Measurements from ENCODE around the gene SLC12A7. TPM values are rescaled to one million over a fixed set of nuclear protein-coding genes. Genes with fewer than 3 reads are reported as not detected.
A peak's percentile ranks its signal among the peaks of the same experiment; 100 is the strongest.
"Not testable (repeated sequence)": the region's sequence is repeated elsewhere in the genome, so short reads cannot be mapped to it uniquely, and the experiment has no call there.

Gene SLC12A7
- total RNA-seq, 1 donor from 2014 or later = 32.1 TPM

DNA sequence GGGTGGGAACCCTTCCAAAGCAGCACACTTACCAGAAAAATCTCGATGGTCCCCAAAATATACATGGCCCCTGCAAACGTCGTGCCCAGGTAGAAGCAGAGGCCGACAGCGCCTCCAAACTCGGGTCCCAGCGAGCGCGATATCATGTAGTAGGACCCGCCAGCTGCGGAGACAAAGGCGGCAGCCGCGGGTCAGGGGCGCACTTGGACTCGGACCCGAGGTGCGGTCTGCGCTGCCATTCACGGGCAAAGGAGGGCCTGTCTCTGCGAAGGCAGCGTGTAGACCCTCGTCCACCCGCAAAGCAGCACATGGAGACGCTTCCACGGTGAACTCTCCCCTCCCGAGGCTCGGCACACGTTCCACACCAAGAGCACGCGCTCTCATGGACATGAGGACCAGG is 25.0 kb downstream of the SLC12A7 start:
- H3K9me3 Mint-ChIP-seq = no peaks in the 10 kb centered on the region
- DNase-seq = no peak
- H3K36me3 Mint-ChIP-seq (ENCODE audit: low read depth) = peaks cover 23% of the 10 kb centered on the region
- H3K4me1 Mint-ChIP-seq = peaks cover 2% of the 10 kb centered on the region
- intact Hi-C loops (cut with micrococcal nuclease) = no loop called here
- H3K4me3 Mint-ChIP-seq = no peak overlapping the region
- no peak overlapping the region for H3K27ac Mint-ChIP-seq
- H3K27me3 Mint-ChIP-seq = no peaks in the 10 kb centered on the region

DNA sequence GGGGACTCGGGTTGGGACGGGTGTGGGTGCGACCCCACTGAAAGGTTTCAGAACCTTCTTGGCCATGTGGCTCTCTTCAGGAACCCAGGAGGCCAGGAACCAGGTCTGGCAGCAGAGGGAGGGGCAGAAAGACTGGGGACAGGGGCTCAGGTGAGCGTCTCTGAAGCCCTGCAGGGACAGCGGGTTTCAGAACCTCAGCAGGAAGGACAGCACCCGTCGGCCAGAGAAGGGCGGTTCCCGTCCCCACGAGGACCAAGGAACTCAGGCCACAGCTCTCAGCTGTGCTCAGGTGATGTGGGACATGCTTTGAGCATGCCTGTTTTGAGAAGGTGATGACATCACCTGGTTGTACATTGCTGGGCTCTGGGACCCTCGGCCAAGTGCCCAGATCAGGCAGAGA is 25.7 kb downstream of the SLC12A7 start:
- Mint-ChIP-seq H3K4me3 (no peak overlapping the region), H3K27ac (no peak overlapping the region), H3K27me3 (no peaks in the 10 kb centered on the region), H3K36me3 (ENCODE audit: low read depth) (peaks cover 25% of the 10 kb centered on the region), H3K9me3 (no peaks in the 10 kb centered on the region), H3K4me1 (peaks cover 2% of the 10 kb centered on the region)
- intact Hi-C loops (cut with micrococcal nuclease) = no loop called here
- DNase-seq = no peak

DNA sequence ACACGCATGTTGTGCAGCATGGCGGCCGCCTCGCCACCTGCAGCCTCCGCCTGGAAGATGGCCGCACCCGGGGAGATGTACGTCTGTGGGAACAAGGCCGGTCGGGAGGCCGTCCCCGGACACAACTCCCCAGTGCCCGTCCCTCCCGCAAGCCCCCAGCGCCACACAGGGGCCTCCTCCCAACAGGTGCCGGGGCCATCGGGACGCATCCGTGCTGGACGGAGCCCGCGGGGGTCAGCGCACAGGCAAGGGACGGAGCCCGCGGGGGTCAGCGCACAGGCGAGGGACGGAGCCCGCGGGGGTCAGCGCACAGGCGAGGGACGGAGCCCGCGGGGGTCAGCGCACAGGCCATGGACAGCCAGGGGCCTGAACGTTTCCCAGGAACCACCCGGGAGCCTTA is 26.5 kb downstream of the SLC12A7 start:
- Mint-ChIP-seq H3K36me3 (ENCODE audit: low read depth) (peaks cover 30% of the 10 kb centered on the region), H3K4me3 (no peak overlapping the region), H3K4me1 (peaks cover 2% of the 10 kb centered on the region), H3K9me3 (no peaks in the 10 kb centered on the region), H3K27ac (no peak overlapping the region), H3K27me3 (no peaks in the 10 kb centered on the region)
- no peak for DNase-seq
- intact Hi-C loops (cut with micrococcal nuclease) = no loop called here

DNA sequence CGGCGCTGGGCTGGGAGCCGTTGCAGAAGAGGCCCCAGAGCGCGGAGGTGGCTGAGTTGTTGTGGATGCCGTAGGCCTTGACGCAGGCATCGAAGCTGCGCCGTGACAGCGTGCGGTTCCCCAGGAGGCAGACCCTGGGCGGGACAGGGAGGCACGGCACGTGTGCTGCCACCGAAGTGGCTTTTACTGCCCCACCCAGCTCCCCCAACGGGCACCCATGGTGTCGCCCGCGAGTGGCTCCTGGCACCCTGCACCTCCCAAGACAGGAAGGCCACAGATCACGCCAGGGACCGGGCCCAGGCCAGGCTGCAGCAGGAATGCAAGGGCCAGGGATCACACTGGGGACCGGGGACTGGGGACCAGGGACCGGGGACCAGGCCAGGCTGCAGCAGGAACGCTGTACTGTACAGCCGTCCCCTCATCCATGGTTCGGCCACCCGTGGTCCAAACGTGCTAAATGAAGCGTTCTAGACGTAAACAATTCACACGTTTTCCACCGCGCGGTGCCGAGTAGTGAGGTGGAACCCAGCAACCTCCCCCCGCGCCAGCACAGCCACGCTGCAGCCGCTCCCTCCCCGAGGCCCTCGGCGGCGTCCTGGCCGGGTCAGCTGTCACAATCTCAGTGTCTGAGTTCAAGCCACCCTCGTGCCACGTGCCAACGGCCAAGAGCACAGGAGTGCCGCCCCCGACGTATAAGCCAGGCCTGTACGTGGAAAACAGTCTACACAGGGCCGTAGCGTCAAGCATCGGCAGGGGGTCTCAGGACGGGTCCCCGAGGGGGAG is 27.8 kb downstream of the SLC12A7 start:
- Mint-ChIP-seq H3K9me3 (no peaks in the 10 kb centered on the region), H3K27me3 (no peaks in the 10 kb centered on the region), H3K4me3 (no peak overlapping the region), H3K27ac (peak overlapping the region; percentile 37), H3K4me1 (no peaks in the 10 kb centered on the region), H3K36me3 (ENCODE audit: low read depth) (peaks cover 32% of the 10 kb centered on the region)
- DNase-seq = no peak
- intact Hi-C loops (cut with micrococcal nuclease) = no loop called here

DNA sequence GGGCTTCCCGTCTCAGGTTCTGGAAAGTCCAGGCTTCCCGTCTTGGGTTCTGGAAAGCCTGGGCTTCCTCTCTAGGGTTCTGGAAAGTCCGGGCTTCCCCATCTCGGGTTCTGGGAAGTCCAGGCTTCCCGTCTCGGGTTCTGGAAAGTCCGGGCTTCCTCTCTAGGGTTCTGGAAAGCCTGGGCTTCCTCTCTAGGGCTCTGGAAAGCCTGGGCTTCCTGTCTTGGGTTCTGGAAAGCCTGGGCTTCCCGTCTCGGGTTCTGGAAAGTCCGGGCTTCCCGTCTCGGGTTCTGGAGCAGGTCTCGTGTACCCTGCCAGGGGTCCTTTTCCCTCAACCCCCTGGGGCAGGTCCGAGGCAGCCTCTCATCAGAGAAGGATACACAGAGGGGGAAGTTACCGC is 28.8 kb downstream of the SLC12A7 start:
- intact Hi-C loops (cut with micrococcal nuclease) = not testable (repeated sequence)

DNA sequence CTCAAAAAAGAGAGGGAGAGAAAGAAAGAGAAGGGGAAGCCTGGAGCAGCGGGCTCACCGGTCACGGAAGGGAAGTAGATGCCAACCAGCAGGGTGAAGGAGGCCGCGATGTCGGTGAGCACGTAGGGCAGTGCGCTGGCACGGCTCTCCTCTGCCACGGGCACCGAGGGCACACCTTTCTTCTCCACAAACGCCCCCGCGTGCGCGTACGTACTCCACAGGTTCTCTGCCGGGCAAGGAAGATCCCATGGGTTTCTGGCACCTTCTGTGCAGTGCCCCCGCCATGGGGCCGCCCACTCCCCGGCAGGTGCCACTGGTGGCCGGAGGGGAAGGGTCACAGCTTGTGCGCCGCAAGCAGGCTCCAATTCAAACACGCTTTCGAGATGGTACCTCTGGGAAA is 30.3 kb downstream of the SLC12A7 start:
- intact Hi-C loops (cut with micrococcal nuclease) = no loop called here
- no peak overlapping the region for H3K4me3 Mint-ChIP-seq
- H3K4me1 Mint-ChIP-seq = no peaks in the 10 kb centered on the region
- H3K27me3 Mint-ChIP-seq = no peaks in the 10 kb centered on the region
- H3K36me3 Mint-ChIP-seq (ENCODE audit: low read depth) = peaks cover 37% of the 10 kb centered on the region
- DNase-seq = no peak
- H3K27ac Mint-ChIP-seq = peak overlapping the region; percentile 68
- H3K9me3 Mint-ChIP-seq = no peaks in the 10 kb centered on the region

More for the DNA sequence above, 28.8 kb downstream of the SLC12A7 start:
- not testable (repeated sequence) for H3K4me3 Mint-ChIP-seq, DNase-seq, H3K4me1 Mint-ChIP-seq, H3K27me3 Mint-ChIP-seq, H3K9me3 Mint-ChIP-seq, H3K27ac Mint-ChIP-seq
- H3K36me3 Mint-ChIP-seq (ENCODE audit: low read depth) = peaks cover 36% of the 10 kb centered on the region

DNA sequence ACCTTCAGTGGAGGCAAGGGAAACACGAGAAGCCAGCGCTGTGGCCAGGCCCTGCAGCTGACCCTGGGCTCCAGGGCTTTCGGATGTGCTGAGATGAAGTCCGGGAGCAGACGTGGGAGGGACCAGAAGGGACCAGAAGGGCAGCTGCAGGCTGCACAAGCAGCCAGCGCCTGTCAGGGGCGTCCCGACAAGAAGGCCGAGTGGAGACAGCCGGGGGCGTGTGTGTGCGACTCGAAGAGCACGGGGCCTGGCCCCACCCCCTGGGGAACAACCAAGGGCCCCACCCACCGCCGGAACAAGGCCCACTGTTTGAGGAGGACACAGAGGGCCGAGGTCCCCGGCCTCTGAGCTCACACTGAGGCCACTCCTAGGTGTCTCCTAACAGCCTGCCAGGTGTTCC is 31.4 kb downstream of the SLC12A7 start:
- intact Hi-C loops (cut with micrococcal nuclease) = no loop called here
- H3K36me3 Mint-ChIP-seq (ENCODE audit: low read depth) = peaks cover 38% of the 10 kb centered on the region
- H3K27ac Mint-ChIP-seq = peak overlapping the region; percentile 69
- H3K4me3 Mint-ChIP-seq = no peak overlapping the region
- DNase-seq = no peak
- no peaks in the 10 kb centered on the region for H3K9me3 Mint-ChIP-seq
- H3K27me3 Mint-ChIP-seq = no peaks in the 10 kb centered on the region
- no peaks in the 10 kb centered on the region for H3K4me1 Mint-ChIP-seq

DNA sequence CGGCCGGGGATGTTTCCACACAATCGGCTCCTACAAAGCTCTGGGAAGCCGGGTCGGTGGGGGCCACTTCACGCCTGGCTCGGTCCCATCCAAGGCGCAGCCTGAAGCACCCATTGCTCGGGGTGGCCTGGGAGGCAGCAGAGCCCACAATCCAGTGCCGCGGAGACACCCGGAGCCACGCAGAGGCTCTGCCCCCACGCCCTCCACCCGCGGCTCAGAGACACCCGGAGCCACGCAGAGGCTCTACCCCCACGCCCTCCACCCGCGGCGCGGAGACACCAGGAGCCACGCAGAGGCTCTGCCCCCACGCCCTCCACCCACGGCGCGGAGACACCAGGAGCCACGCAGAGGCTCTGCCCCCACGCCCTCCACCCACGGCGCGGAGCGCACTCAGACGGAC is 31.9 kb downstream of the SLC12A7 start:
- no peak overlapping the region for H3K4me3 Mint-ChIP-seq
- no peak for DNase-seq
- H3K36me3 Mint-ChIP-seq (ENCODE audit: low read depth) = peaks cover 38% of the 10 kb centered on the region
- H3K27ac Mint-ChIP-seq = no peak overlapping the region
- no peaks in the 10 kb centered on the region for H3K4me1 Mint-ChIP-seq
- H3K9me3 Mint-ChIP-seq = no peaks in the 10 kb centered on the region
- intact Hi-C loops (cut with micrococcal nuclease) = no loop called here
- no peaks in the 10 kb centered on the region for H3K27me3 Mint-ChIP-seq

DNA sequence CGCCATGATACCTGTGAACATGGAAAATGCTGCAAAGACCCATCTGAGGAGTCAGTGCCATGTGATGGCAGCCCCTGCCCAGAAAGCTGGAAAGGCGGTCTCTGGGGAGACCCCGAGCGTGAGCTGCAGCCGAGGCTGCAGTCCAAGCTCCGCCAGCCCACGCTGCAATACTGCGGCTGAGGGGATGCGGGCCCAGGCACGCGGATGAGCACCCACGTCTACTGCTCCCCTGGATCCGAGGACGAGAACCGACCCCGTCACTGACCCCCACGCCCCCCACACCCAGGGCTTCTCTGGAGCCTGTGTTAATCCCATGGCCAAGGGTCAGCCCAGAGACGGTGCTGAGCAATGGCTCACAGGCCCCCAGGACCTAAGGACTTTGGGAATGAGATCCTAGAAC is 32.4 kb downstream of the SLC12A7 start:
- Mint-ChIP-seq H3K4me1 (no peaks in the 10 kb centered on the region), H3K9me3 (no peaks in the 10 kb centered on the region), H3K27me3 (no peaks in the 10 kb centered on the region), H3K27ac (no peak overlapping the region), H3K4me3 (no peak overlapping the region), H3K36me3 (ENCODE audit: low read depth) (peaks cover 37% of the 10 kb centered on the region)
- intact Hi-C loops (cut with micrococcal nuclease) = no loop called here
- DNase-seq = no peak

DNA sequence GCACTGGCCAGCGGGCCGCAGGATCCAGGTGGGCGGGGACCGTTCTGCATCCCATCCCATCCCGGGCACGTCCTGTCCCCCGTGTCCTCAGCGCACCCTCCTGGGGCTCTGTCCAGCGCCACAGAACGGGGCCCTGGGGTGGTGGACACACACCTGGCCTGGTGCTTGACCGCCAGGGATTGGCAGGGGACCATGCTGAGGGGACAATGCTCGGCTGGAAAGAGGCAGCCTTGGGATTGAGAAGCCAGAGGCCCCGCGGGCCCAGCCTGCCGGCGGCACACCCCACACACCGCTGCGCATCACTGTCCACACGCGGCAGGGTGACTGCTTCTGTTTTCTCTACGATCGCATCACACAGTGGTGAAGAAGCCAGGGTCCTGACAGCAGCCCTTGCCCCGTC is 33.0 kb downstream of the SLC12A7 start:
- Mint-ChIP-seq H3K36me3 (ENCODE audit: low read depth) (peaks cover 35% of the 10 kb centered on the region), H3K4me3 (no peak overlapping the region), H3K27me3 (no peaks in the 10 kb centered on the region), H3K9me3 (no peaks in the 10 kb centered on the region), H3K4me1 (no peaks in the 10 kb centered on the region), H3K27ac (no peak overlapping the region)
- DNase-seq = no peak
- intact Hi-C loops (cut with micrococcal nuclease) = no loop called here

DNA sequence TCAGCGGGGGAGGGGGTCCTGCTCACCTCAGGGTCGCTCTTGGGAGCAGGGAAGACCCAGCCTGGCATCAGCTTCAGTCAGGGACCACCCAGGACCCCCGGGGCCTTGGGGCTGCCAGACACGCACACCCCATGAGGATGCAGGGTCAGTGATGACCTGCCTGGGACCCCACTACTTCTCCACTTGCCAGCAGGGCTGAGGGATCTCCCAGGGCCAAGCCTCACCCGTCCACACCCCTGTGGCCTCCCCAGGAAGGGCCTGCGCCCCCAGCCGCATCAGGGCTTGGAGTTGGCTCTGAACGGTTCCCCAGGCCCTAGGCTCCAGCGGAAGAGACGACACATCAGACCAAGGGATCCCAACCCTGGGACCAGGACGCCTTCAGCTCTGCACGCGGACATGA is 33.7 kb downstream of the SLC12A7 start:
- Mint-ChIP-seq H3K27me3 (no peaks in the 10 kb centered on the region), H3K4me1 (no peaks in the 10 kb centered on the region), H3K36me3 (ENCODE audit: low read depth) (peaks cover 34% of the 10 kb centered on the region), H3K4me3 (no peak overlapping the region), H3K9me3 (no peaks in the 10 kb centered on the region), H3K27ac (no peak overlapping the region)
- DNase-seq = no peak
- intact Hi-C loops (cut with micrococcal nuclease) = no loop called here

DNA sequence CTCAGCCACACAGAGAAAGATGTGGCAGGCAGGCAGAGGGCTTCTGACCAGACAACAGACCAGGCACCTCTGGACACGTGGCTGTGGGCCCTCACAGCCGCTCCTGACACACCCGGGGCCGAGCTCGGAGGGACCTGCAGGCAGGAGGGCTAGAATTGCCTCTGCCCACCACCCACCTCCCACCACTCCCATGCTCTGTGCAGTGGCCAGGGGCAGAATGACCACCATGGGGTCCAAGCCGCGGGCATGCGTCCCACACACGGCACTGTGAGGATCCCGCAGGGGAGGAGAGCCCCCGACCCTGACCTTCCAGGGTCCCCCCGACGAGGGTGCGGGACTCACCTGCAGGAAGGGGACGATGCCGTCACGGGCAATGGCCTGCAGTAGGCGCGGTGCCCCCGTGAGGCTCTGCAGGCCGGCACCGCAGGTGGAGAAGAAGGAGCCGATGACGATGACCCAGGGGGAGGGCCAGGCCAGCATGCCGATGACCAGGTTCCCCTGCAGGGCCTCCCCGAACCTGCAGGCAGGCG is 34.3 kb downstream of the SLC12A7 start:
- DNase-seq = no peak
- Mint-ChIP-seq H3K36me3 (ENCODE audit: low read depth) (peaks cover 32% of the 10 kb centered on the region), H3K27me3 (no peaks in the 10 kb centered on the region), H3K27ac (no peak overlapping the region), H3K4me1 (no peaks in the 10 kb centered on the region), H3K9me3 (no peaks in the 10 kb centered on the region), H3K4me3 (no peak overlapping the region)
- intact Hi-C loops (cut with micrococcal nuclease) = no loop called here

DNA sequence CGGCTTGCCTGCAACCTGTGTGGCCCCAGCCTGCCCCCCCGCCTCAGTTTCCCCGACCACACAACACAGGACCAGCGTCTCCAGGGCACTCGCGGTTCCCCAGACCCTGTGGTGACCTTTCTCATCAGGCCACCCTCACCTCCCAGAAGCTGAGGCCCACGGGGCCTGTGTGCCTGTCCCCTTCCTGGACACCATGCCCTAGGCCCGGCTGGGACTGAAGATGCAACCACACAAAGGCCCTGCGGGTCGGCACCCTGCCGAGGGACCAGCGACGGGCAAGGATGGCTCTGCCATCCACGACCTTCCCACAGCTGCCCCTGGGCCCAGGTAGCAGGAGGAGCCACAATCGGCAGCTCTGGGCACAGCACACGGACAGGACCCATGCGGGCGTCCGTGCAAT is 34.8 kb downstream of the SLC12A7 start:
- Mint-ChIP-seq H3K9me3 (no peaks in the 10 kb centered on the region), H3K4me3 (no peak overlapping the region), H3K36me3 (ENCODE audit: low read depth) (peaks cover 32% of the 10 kb centered on the region), H3K27me3 (no peaks in the 10 kb centered on the region), H3K4me1 (no peaks in the 10 kb centered on the region), H3K27ac (no peak overlapping the region)
- intact Hi-C loops (cut with micrococcal nuclease) = no loop called here
- no peak for DNase-seq

DNA sequence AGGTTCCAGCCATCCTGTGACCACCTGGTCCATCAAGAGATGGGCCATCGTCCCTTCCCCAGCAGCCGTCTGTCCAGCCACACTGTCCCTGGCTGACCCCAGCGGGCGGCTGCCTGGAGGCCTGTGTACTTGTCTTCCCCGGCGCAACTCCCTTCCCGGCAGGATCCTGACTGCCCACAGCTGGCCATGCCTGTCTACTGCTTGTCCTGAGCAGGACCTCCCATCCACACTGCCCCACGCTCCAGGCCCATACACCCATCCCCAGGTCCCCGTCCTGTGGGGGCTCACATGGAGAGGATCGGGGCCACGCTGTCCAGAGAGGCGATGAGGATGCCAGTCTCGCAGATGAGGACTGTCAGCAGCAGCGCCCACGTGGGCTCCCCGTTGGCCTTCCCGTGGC is 35.5 kb downstream of the SLC12A7 start:
- Mint-ChIP-seq H3K9me3 (no peaks in the 10 kb centered on the region), H3K27ac (no peak overlapping the region), H3K4me3 (no peak overlapping the region), H3K27me3 (no peaks in the 10 kb centered on the region), H3K4me1 (no peaks in the 10 kb centered on the region), H3K36me3 (ENCODE audit: low read depth) (peaks cover 31% of the 10 kb centered on the region)
- DNase-seq = no peak
- intact Hi-C loops (cut with micrococcal nuclease) = no loop called here

DNA sequence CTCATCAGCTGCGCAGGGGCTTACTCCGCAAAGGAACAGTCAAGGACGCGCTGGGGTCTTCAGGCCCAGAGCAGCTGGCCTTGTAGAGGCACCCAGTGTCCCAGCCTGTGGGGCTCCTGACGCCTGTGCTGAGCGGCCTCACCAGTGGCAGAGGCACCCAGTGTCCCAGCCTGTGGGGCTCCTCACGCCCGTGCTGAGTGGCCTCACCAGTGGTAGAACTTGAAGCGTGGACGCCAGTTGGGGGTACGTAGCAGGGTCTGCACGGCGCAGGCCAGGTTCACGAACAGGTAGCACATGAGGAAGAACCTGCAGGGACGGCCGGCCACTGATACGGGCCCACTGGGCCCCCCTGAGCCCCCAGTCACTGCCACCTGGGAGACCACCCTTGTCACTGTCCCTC is 35.9 kb downstream of the SLC12A7 start:
- intact Hi-C loops (cut with micrococcal nuclease) = no loop called here
- no peak for DNase-seq
- Mint-ChIP-seq H3K27me3 (no peaks in the 10 kb centered on the region), H3K4me1 (no peaks in the 10 kb centered on the region), H3K9me3 (no peaks in the 10 kb centered on the region), H3K4me3 (no peak overlapping the region), H3K27ac (no peak overlapping the region), H3K36me3 (ENCODE audit: low read depth) (peaks cover 26% of the 10 kb centered on the region)

Measured in activated CD4-positive, alpha-beta T cell treated with anti-CD3 and anti-CD28 coated beads, Interleukin-2, amount 10 ng/mL, durations not matched to agents 24 days and 14 days (primary cell).